Fibroblast of villous mesenchyme (primary cell): ENCODE results near the gene CYB561. TPM values are rescaled to one million over a fixed set of nuclear protein-coding genes. Genes with fewer than 3 reads are reported as not detected.

Experiments used
- DNase-seq: peaks from one replicate; pipeline ENCODE4 v3.0.0-alpha.2; 2010; ENCODE audit warnings: low read depth
- H3K4me3 ChIP-seq: 2 replicates; pipeline ENCODE4 v1.5.1; 2011; ENCODE audit warnings: low read depth, mild to moderate bottlenecking, low read length
- total RNA-seq: library from RNA; depleted of rRNA; stranded (reverse); fragments of >200 nt; gene quantifications from 2 replicates; pipeline ENCODE4 v1.2.3, GENCODE V29; 2012
- TF ChIP-seq, protein P1 (sequence below): IDR thresholded peaks from 2 replicates; pipeline ENCODE4 v1.5.1; 2012; ENCODE audit warnings: low read depth, mild to moderate bottlenecking, low read length; ENCODE audit not compliant: insufficient read depth

Gene CYB561
- total RNA-seq, 1 donor, result 12.5 TPM

DNA sequence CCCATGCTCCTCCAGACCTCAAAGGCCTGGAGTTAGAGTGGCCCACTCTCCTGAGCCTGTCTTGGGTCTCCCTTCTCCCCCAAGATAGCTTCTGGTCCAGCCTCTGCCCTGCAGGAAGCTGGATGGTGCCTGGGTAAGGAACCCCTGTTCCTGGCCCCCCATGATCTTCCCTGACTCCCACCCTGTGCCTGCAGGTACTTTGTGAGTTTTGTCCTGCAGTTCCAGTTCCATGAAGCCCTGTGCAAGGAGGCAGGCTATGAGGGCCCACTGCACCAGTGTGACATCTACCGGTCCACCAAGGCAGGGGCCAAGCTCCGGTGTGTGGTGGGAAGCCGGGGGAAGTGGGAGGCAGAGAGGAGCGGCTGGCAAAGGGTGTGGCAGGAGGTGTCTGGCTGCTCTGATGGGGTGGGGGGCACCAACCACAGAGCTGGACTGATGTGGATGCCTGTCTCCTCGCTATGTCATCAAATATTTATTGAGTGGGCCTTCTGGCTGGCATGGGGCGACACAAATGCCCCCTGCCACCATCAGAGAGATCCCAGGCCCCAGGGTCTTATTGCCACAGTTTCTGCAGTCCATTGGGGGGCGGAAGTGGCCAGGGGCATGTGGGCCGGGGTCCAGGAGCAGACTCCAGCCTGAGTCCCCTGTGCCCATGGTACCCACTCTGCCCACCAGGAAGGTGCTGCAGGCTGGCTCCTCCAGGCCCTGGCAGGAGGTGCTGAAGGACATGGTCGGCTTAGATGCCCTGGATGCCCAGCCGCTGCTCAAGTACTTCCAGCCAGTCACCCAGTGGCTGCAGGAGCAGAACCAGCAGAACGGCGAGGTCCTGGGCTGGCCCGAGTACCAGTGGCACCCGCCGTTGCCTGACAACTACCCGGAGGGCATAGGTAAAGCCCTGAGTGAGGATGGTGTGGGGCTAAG, 37.8 kb upstream of the CYB561 start:
- TF ChIP-seq, protein P1, sequence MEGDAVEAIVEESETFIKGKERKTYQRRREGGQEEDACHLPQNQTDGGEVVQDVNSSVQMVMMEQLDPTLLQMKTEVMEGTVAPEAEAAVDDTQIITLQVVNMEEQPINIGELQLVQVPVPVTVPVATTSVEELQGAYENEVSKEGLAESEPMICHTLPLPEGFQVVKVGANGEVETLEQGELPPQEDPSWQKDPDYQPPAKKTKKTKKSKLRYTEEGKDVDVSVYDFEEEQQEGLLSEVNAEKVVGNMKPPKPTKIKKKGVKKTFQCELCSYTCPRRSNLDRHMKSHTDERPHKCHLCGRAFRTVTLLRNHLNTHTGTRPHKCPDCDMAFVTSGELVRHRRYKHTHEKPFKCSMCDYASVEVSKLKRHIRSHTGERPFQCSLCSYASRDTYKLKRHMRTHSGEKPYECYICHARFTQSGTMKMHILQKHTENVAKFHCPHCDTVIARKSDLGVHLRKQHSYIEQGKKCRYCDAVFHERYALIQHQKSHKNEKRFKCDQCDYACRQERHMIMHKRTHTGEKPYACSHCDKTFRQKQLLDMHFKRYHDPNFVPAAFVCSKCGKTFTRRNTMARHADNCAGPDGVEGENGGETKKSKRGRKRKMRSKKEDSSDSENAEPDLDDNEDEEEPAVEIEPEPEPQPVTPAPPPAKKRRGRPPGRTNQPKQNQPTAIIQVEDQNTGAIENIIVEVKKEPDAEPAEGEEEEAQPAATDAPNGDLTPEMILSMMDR, result no peak
- DNase-seq, result no peak
- H3K4me3 ChIP-seq, result no peak overlapping the region

GRCh38 chr17:63483038-63483437, 36.9 kb upstream of the CYB561 start:
- H3K4me3 ChIP-seq, result no peak overlapping the region
- DNase-seq, result no peak
- TF ChIP-seq, protein P1, result no peak

GRCh38 chr17:63482509-63482908, 36.4 kb upstream of the CYB561 start:
- TF ChIP-seq, protein P1, result no peak
- no peak overlapping the region for H3K4me3 ChIP-seq
- DNase-seq, result no peak

GRCh38 chr17:63481488-63481870, 35.4 kb upstream of the CYB561 start:
- no peak overlapping the region for H3K4me3 ChIP-seq
- no peak for DNase-seq
- TF ChIP-seq, protein P1, result no peak

GRCh38 chr17:63480826-63481487, 34.9 kb upstream of the CYB561 start:
- DNase-seq, result no peak
- H3K4me3 ChIP-seq, result no peak overlapping the region
- TF ChIP-seq, protein P1, result no peak

DNA sequence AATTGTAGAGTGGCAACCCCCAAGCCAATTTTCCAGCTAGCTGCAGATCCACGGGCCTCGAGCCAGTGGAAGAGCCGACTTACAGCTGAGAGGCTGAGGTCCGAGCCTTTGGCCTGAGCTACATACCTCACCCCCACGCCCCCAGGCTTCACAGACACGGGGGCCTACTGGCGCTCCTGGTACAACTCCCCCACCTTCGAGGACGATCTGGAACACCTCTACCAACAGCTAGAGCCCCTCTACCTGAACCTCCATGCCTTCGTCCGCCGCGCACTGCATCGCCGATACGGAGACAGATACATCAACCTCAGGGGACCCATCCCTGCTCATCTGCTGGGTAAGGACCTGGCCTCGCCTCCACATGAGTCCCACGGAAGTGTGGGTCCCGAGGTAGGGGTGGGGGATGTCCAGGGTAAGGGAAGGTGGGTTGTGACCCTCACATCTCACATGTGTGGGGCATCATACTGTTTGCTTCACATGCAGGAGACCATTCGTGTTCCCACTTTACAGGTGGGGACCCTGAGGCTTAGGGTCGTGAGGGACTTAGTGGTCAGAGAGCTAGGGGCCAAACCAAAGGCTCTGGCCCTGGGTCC, 34.2 kb upstream of the CYB561 start:
- no peak for DNase-seq
- TF ChIP-seq, protein P1, result no peak
- no peak overlapping the region for H3K4me3 ChIP-seq
